Mammary epithelial cell (primary cell): Measurements from ENCODE around the gene ATP6V1D.
"Not testable (repeated sequence)": the region's sequence is repeated elsewhere in the genome, so short reads cannot be mapped to it uniquely, and the experiment has no call there.

Experiments
- CTCF ChIP-seq, 2 donors: IDR thresholded peaks in 1 of 2; conservative IDR thresholded peaks in 1 of 2; 2 replicates each; pipeline ENCODE4 v1.5.1; 2011 to 2012; ENCODE audit warnings: inconsistent platforms in 2 of 2, low read length in 2 of 2, mild to moderate bottlenecking in 2 of 2, control low read depth in 1 of 2, low read depth in 1 of 2; ENCODE audit not compliant: insufficient read depth in 1 of 2; ENCODE audit errors: extremely low read depth in 1 of 2
- EZH2 ChIP-seq: IDR thresholded peaks from 2 replicates; pipeline ENCODE4 v1.6.1; 2012; ENCODE audit warnings: low read length, inconsistent platforms, borderline replicate concordance

- not testable (repeated sequence) for TF ChIP-seq CTCF (conservative IDR thresholded peaks at IDR 0.05 in 1 of 2, IDR thresholded peaks at IDR 0.05 in 1 of 2; ENCODE audit: extremely low read depth in 1 of 2, insufficient read depth in 1 of 2, low read depth in 1 of 2, low read length in 2 of 2); EZH2
Observed at GRCh38 chr14:67341231-67341630, 18.4 kb downstream of the ATP6V1D start.
